HL-60 (cell line): Measurements from ENCODE around the gene OVCA2.

Source experiments
- DNase-seq, 2 experiments: peaks; one replicate each; pipeline ENCODE4 v3.0.0-alpha.2; 2010 to 2020; ENCODE audit warnings: low read depth in 1 of 2, low spot score in 1 of 2
- H3K27ac ChIP-seq: fragments of 250-450 bp; sonication (Bioruptor Pico); replicated peaks from 2 replicates; pipeline ENCODE4 v1.5.1; 2020; ENCODE audit warnings: mild to moderate bottlenecking, moderate library complexity
- H3K27me3 ChIP-seq: fragments of 250-450 bp; sonication (Bioruptor Pico); 2 replicates; pipeline ENCODE4 v1.5.1; 2021; ENCODE audit warnings: mild to moderate bottlenecking, moderate library complexity; ENCODE audit not compliant: insufficient read depth, poor library complexity, severe bottlenecking
- H3K4me3 ChIP-seq: replicated peaks from 2 replicates; pipeline ENCODE4 v1.5.1; 2011; ENCODE audit warnings: mild to moderate bottlenecking, control low read depth, low read length; ENCODE audit not compliant: insufficient read depth
- CTCF ChIP-seq: IDR thresholded peaks from one replicate; pipeline ENCODE4 v1.5.1; 2011; ENCODE audit warnings: low read length, control low read depth, inconsistent platforms; ENCODE audit not compliant: insufficient read depth
- GABPA ChIP-seq: IDR thresholded peaks from 2 replicates; pipeline ENCODE4 v1.6.1; 2012; ENCODE audit warnings: low read depth
- POLR2AphosphoS5 ChIP-seq: IDR thresholded peaks from 2 replicates; pipeline ENCODE4 v1.6.1; 2012; ENCODE audit warnings: low read depth
- REST ChIP-seq: IDR thresholded peaks from 2 replicates; pipeline ENCODE4 v1.6.1; 2012; ENCODE audit warnings: low read depth; ENCODE audit not compliant: insufficient replicate concordance
- SPI1 ChIP-seq: IDR thresholded peaks from 2 replicates; pipeline ENCODE4 v1.6.1; 2012; ENCODE audit warnings: low read depth, mild to moderate bottlenecking, borderline replicate concordance

OVCA2 gene

GRCh38 chr17:2049333-2050299, 7.8 kb downstream of the OVCA2 start:
- TF ChIP-seq REST = peak; percentile 89
- no peak for TF ChIP-seq GABPA
- H3K27me3 ChIP-seq = peaks cover 11% of the 10 kb centered on the region
- peak overlapping the region; percentile 36 for H3K4me3 ChIP-seq
- no peak overlapping the region for H3K27ac ChIP-seq
- peak in 1 of 2 experiments; percentile 42 for DNase-seq

GRCh38 chr17:2050300-2051060, 8.7 kb downstream of the OVCA2 start:
- Histone ChIP-seq H3K4me3 (peak overlapping the region; percentile 36), H3K27ac (no peak overlapping the region), H3K27me3 (peaks cover 12% of the 10 kb centered on the region)
- DNase-seq = no peak
- TF ChIP-seq CTCF (no peak), REST (peak; percentile 74)

- H3K4me3 ChIP-seq = peak overlapping the region; percentile 36
- H3K27me3 ChIP-seq = peaks cover 12% of the 10 kb centered on the region
- H3K27ac ChIP-seq = no peak overlapping the region
- DNase-seq = no peak
- TF ChIP-seq CTCF = no peak
- no peak for TF ChIP-seq REST
- TF ChIP-seq SPI1 = no peak
- no peak for TF ChIP-seq GABPA
- no peak for TF ChIP-seq POLR2AphosphoS5
Observed at GRCh38 chr17:2051061-2051932, 9.5 kb downstream of the OVCA2 start.
